ENCODE data around the gene FANCD2.
"Not testable (repeated sequence)": the region's sequence is repeated elsewhere in the genome, so short reads cannot be mapped to it uniquely, and the experiment has no call there.

Gene FANCD2

GRCh38 chr3:10015461-10015904 lies 10.8 kb upstream of the FANCD2 start:
- no peak for DNase-seq

- DNase-seq = no peak
Observed at GRCh38 chr3:10017636-10018292, 8.5 kb upstream of the FANCD2 start.

DNA sequence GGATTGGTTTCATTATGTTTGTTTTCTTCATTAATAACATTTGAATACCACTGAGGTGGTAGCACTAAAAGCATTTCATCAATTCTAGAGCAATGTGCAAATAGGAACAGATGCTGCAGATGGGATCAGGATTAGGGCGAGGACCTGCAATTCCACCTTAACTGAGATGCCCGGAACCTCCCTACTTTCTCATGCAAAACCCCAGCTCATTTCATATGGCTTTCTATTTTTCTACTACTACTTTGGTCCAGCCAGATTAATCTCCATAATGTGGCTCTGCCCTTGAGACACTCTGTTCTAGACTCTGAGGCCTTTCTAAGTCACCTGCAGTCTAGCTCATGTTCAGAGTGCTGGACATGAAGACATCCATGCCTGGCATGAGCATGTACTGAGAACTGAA lies 7.4 kb upstream of the FANCD2 start:
- not testable (repeated sequence) for DNase-seq

GRCh38 chr3:10019326-10019725 lies 6.9 kb upstream of the FANCD2 start:
- no peak for DNase-seq

DNA sequence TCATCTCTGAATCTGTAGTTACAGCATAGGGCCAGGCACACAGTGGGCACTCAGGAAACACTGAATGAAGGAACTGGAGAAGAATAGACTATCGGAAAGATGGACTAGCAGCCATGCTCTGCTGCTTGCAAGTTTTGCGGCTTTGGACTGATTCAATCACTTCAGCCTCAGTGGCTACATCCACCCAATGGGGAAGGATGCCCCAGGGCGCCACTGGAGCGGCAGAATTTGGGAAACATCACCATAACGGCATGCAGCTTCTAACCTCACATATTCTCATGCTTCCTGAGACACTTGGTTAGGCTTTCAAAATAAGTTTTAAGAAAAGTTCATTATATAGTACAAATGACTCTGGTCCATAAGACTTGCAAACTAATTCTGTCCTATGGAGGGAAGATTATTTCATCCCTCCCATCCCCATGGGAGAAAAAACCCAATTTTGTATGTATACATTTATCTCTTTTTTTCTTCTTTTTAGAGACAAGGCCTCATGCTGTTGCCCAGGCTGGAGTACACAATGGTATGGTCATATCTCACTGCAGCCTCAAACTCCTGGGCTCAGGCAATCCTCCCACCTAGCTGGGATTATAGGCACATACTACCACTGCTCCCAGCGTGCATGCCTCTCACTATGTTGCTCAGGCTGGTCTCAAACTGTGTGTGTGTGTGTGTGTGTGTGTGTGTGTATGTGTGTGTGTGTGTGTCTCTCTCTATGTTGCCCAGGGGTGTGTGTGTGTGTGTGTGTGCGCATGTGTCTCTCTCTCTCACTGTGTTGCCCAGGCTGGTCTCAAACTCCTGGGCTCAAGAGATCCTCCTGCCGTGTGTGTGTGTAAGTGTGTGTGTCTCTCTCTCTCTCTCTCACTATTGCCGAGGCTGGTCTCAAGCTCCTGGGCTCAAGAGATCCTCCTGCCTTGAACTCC lies 4.1 kb upstream of the FANCD2 start:
- no peak for DNase-seq

- DNase-seq = no peak
Observed at GRCh38 chr3:10023587-10024310, 2.5 kb upstream of the FANCD2 start.

DNA sequence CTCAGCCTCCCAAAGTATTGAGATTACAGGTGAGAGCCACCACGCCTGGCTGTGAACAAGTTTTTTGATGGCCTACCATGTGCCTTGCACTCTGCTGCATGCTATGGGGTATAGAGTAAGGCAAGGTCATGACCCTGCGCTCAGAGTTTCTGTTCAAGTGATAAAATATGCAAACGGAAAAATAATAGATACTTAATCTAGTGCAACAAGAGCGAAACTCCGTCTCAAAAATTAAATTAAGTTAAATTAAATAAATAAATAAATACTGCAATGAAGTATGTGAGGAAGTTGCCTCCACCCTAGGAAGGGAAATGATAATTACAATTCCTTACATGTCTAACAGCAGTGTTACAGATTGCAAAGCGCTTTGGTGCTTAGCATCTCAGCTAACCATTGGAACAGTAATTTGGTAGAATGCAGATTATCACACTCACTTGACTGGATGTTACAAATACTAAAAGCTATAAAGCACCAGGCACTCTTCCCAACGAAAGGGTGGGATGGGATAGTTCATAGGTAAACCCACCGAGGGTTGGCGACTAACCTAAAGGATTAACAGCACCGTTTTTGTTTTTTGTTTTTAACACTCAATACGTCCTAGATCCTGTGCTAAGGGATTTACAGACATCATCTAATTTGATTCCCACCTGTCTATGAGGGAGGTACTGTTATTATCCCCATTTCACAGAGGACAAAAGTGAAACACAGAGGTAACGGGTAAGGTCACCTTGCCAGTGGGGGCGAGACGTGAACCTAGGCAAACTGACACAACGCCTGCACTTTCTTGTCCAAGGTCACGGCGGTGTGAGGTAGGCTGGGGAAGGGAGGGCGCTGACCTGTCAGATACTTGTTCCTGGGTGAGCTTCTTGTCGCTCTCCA lies 793 bp upstream of the FANCD2 start:
- DNase-seq = no peak

DNA sequence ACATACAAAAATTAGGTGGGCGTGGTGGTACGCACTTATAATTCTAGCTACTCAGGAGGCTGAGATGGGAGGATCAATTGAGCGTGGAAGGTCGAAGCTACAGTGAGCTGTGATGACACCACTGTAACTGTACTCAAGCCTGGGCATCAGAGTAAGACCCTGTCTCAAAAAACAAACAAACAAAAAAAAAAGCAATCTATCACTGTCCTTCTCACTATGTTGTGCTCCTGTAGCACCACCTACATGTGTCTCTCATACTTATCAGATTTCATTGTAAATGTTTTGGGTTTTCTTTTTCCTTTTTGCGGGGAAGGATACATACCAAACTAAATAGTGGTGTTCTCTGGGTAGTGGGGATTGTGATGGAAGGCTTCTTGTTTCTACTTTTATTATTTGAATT lies 14.8 kb downstream of the FANCD2 start:
- DNase-seq = no peak

DNA sequence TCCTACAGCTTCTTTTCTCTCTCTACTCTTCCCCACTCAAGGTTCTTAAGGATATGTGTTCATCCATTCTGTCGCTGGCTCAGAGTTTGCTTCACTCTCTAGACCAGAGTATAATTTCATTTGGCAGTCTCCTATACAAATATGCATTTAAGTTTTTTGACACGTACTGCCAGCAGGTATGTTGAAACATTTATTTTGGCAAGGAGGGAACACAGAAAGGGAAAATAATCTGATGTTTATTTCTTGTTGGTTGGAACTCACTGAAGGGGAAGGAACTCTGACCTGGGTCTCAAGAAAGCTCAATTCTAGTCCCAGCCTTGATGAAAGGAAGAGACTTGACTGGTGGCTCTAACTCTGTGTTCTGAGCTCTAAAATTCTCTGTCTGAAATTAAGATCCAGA lies 21.6 kb downstream of the FANCD2 start:
- no peak for DNase-seq

GRCh38 chr3:10053054-10053453 lies 26.8 kb downstream of the FANCD2 start:
- not testable (repeated sequence) for DNase-seq

- DNase-seq = no peak
Observed at GRCh38 chr3:10055097-10055496, 28.9 kb downstream of the FANCD2 start.

GRCh38 chr3:10070077-10070476 lies 43.8 kb downstream of the FANCD2 start:
- DNase-seq = not testable (repeated sequence)

DNA sequence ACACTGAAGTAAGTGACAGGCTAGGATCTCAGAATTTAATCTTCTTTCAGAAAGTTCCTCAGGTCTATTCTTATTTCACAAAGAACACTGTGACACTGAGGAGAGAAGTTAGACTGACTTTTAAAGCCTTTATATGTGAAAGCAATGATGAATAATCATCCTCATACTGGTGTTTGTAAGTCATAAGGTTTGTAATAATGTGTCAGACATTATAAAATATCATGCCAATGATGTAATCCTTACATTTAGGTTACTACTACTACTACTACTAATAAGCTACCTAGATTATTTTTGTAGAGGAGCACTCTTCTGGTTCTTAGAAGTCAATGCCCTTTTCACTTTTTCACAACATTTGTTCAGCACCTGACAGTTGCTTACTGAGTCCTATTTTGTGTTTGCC lies 48.4 kb downstream of the FANCD2 start:
- DNase-seq = no peak

GRCh38 chr3:10081871-10082270 lies 55.6 kb downstream of the FANCD2 start:
- no peak for DNase-seq

GRCh38 chr3:10085738-10086137 lies 59.5 kb downstream of the FANCD2 start:
- DNase-seq = no peak

- DNase-seq = no peak
Observed at GRCh38 chr3:10088256-10088655, 62.0 kb downstream of the FANCD2 start.

- no peak for DNase-seq
Observed at GRCh38 chr3:10090179-10090578, 63.9 kb downstream of the FANCD2 start.

DNA sequence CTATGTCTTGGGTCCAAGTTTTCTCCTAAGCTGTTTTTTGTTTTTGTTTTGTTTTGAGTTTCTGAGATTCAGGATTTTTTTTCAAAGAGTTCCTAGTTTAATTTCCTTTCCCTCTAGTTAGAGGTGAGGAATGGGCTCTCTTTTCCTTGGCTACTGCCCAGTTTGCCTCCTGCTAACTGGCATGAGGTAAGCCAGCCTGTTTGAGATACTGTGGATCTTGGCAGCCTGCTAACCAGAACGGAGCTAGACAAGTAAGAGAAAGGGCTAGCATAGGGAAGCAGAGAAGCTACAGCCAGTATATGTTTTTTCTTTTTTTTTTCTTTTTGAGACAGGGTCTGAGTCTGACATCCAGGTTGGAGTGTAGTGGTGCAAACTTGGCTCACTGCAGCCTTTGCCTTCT lies 64.5 kb downstream of the FANCD2 start:
- DNase-seq = not testable (repeated sequence)

DNA sequence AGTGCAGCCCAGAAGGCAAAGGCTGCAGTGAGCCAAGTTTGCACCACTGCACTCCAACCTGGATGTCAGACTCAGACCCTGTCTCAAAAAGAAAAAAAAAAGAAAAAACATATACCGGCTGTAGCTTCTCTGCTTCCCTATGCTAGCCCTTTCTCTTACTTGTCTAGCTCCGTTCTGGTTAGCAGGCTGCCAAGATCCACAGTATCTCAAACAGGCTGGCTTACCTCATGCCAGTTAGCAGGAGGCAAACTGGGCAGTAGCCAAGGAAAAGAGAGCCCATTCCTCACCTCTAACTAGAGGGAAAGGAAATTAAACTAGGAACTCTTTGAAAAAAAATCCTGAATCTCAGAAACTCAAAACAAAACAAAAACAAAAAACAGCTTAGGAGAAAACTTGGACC lies 65.2 kb downstream of the FANCD2 start:
- not testable (repeated sequence) for DNase-seq

GRCh38 chr3:10093678-10094077 lies 67.4 kb downstream of the FANCD2 start:
- no peak for DNase-seq

DNA sequence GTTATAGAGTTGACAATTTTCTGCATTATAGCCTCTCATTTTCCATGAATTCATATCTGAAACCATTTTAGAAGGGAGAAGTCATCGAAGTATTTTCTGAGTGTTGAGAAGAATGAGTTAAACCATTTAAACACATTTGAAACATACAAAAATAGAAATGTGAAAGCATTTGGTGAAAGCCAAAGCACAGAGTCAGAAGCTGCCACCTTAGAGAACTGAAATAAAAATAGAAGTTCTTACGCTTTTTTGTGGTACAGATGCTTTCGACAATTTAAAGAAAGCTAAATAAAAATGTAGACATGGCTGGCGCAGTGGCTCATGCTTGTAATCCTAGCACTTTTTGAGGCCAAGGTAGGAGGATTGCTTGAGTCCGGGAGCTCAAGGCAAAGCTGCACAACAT lies 72.8 kb downstream of the FANCD2 start:
- no peak for DNase-seq

GRCh38 chr3:10106919-10107318 lies 80.7 kb downstream of the FANCD2 start:
- DNase-seq = no peak

- DNase-seq = no peak
Observed at GRCh38 chr3:10108091-10108490, 81.9 kb downstream of the FANCD2 start, which contains the start of gene FANCD2OS. TSS of gene FANCD2OS (minus strand) at chr3:10108255. CDS start at chr3:10104774, 3,481 bp downstream.
